Measurements from ENCODE around the gene MPZL1.

The MPZL1 gene

DNA sequence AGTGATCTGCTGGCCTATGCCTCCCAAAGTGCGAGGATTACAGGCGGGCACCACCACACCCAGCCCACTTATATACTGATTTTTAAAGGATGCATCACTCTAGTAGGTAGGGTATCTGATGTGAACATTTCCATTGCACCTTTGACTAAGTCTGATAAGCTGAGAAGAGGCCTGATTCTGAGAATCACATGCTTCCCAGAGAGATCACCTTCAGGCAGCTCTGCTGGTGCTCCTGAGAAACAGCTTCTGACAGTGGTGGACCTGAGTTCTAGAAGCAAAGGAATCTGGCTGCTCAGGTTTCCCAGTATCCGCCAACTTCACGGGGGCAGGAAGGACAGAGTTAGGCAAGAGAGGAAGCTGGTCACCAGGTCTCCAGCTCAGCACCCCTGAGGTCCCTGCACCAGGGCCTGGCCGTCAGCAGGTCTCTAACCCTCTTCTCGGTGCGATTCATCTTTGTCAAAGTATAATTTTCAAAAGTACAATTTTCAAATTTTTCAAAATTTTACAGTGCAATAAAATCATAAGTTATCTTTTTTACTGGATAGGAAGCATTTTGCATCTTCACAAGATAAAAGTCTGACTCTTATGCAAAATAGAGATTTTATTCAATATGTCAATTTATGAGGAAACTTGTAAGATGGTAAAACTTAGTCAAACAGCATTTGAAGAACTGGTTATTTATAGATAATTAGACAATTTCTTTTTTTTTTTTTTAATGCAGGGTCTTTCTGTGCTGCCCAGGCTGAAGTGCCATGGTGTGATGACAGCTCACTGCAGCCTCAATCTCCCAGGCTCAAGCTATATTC is 25.8 kb upstream of the MPZL1 start:
- DNase-seq: no peak

DNA sequence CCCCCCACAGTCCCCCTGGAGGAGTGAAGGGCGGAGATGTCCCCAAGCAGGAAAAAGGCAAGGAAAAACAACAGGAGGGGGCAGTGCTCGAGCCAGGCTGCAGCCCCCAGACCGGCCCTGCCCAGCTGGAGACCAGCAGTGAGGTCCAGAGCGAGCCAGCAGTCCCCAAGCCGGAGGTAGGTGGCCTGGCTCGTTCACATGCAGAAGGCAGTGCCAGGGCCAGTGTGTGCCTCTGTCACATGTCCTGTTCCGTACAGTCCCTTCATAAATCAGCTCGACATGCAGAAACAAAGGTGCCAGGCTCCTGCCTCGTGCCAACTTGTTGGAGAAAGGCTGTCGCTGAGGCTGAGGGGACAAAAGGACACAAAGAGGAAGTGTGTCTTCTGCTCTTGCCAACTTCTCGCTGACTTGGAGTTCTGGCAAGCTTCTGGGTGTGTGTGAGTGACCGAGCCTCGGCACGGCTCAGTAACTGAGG is 24.1 kb upstream of the MPZL1 start:
- no peak for DNase-seq

DNA sequence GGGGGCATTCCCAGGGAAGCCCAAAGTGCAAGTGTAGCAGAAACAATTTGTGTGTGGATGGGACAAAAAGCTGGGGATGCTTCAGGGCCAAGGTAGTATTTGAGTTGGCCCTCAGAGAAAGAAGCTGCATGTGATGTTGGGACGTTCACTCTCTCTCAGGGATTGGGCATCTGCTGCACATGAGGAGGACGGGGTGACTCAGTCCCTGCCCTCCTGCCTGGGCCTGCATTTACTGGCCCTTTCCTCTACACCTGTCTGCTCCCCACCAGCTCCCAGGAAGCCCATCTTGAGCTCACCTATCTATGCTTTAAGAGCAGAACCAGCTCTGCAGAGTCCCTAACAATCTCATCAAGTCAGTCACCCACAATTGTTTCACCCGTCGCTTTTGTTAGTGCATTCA is 23.5 kb upstream of the MPZL1 start:
- DNase-seq: no peak

DNA sequence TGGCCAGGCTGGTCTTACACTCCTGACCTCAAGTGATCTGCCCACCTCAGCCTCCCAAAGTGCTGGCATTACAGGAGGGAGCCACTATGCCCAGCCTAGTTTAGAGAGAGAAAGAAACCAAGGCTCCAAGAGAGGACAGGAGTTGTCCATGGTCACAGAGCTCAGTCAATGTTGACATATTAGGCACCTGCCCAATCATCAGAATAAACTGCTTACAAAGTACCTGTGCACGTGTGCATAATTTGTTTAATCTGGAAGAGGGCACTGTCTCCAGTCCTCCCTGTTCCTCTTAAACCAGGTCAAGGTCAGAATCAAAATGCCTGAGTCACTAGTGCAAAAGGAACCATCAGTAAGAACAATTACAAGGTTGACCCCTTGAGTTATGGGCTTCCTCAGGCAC is 20.3 kb upstream of the MPZL1 start:
- DNase-seq: no peak

DNA sequence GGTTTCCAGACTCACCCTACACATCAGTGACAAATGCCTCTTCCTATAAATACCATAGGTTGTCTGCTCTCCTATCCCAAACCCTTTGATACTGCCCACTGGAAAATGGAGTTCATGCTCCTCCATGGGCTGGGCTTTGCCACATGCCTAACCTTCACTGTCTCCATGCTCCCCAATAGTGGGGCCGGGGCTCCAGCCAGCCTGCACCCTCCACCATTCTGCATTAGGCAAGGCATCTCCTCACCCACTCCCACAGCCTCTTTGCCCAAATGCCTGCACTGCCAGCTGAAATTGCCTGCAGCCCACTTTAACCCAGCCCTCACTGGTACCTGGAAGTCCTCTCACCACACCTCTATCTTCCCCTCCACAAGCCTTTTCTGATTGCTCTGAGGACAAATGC is 18.2 kb upstream of the MPZL1 start:
- DNase-seq: no peak

DNA sequence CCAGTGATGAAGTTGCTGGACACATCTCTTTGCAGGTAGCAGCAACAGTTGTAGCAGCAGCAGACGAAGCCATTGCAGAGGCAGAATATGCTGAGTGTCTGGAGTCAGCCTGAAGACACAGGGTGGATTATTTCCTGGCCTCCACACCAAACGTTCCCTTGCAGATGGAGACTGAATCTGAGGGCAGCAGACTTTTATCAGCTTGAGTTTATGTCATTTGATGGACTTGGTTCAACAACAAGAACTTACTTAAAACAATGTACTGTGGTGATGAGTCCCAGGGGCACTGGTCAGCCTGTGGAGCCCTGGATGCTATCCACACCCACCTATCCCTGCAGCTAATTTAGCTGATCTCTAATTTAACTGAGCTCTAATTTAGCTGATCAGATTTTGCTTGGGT is 17.1 kb upstream of the MPZL1 start:
- DNase-seq: no peak

DNA sequence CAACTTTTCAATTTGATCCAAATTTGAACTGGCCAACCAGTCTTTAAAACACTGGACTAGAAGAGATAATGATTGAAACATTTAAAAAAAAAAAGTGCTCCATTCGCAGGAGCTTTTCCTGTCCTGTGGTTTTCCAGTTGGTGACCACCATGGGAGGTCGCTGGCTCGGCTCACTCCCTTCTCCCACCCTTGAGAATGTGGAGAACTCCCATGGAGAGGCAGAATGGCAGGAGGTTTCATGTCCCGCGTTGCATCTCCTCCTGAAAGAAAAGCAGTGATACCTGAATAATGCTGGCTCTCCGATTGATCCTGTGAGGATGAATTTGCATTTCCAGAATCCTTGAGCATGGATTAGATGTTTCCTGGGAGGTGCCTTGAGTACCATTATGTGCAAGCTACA is 16.5 kb upstream of the MPZL1 start:
- no peak for DNase-seq

DNA sequence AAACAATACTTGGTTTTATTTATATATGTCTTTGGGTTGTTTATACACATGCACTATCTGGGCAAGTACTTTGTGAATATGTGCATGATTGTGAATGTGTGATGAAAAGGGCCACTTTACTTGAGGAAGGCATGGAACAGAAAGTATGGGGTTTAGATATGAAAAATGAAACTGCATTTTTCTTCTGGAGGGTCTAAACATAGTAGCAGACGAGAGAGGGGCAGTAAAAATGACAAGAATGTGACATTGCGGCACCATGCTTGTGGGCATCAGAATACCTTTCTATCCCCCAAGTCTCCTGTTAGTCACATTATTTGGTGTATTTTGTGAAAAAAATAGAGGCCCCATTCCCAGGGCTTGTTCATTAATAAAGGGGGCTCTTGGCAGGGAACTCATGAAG is 15.4 kb upstream of the MPZL1 start:
- DNase-seq: no peak

DNA sequence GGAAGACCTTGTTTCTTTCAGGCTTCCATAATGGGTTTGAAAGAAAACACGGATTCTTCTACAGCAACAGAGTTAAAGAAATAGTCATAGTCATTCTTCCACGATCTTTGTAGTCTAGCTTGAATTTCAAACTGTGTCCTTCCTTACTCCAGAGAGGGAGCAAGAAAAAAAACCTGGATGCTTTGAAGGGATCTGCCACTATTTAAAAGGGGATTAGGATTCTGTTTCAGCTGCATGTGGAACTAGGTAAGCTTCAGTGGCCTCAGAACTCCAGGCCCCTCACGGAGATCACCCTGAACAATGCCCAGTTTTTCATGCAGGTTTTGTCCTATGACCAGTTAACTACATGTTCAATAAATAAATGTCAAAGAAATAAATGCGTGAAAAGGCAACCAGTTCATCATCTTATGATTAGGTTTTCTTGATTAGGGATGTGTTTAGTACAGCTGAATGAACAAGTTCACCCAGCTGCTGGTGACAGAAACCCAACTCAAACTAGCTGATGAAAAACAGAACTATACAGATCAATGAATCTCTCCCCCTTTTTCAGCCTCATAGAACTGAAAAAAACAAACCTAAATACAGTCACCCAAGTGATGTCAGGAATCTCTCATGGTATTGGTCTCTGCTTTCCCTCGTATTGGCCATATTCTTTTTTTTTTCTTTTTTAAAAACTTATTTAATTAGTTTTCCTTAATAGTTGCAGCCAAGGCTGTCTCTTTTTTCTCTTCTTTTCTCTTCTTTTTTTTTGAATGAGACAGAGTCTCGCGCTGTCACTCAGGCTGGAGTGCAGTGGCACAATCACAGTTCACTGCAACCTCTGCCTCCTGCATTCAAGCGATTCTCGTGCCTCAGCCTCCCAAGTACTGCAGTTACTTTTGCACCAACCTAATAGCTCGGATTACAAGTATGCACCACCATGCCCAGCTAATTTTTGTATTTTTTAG is 14.6 kb upstream of the MPZL1 start:
- no peak for DNase-seq

DNA sequence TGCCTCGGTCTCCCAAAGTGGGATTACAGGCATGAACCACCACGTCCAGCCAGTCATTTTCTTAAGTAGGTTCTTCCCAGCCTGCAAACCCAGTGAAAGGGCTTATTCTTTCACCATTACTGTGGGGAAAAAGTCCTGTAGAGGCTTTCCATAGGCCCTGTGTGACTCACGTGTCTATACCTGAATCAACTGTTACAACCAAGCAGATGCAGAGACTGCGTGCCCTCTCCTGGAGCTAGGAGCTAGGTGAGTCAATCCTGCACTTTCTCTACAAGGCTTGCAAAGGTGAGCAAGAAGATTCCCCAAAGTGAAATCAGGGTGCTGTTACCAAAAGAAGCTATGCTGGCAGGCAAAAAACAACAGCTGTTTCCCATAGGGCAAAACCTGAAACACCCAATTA is 13.8 kb upstream of the MPZL1 start:
- DNase-seq: no peak

DNA sequence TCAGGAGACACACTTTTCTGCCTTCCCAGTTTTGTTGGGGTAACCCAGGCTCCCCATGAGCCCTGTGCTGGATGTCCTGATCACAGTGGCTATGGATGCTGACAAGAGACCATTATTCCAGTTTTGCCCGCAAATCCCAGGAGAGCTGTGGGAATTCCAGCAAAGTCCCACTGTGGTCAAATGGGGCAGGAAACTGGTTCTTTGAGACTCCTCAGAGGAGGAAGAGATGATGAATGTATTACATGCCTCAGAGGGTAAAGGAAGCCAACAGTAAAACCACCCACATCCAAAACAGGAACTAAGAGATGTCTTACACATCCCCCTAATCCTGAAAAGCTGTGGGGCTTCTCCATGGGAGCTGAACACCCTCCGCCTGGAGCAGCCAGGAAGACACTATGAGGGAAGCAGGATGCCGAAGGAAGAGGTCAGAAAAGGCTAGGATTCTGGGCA is 12.8 kb upstream of the MPZL1 start:
- DNase-seq: peak in 1 of 2 donors; percentile 26

DNA sequence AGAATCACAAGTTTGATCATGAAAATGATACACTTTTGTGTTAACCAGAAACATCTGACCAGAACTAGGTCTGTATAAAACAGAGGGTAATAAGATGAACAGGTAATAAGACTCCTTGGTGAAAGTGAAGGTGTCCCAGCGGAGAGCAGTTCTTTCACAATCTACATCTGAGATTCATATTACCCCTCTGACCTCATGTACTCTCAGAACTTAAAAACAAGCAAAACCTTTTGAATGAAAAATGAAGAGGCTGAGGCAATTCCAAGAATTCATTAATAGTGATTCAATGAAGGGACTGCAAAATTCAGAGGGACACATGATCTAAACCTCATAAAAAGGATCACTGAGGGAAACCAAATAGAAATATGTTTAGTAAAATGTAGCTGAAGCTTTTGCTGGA is 10.9 kb upstream of the MPZL1 start:
- no peak for DNase-seq

DNA sequence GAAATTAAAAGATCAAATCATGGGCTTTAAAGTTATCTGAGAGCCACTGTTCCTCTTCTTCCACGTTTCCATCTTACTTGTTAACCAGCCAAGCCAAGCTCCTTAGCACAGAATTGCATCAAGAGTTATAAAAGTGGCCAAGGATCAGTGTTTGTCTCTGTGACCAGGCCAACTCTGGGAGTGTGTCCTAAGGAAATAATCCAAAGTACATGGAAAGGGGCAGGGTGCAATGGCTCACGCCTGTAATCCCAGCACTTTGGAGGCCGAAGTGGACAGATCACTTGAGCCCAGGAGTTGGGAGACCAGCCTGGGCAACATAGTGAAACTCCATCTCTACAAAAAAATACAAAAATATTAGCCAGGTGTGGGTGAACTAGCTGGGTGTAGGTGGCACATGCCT is 10.0 kb upstream of the MPZL1 start:
- DNase-seq: no peak

DNA sequence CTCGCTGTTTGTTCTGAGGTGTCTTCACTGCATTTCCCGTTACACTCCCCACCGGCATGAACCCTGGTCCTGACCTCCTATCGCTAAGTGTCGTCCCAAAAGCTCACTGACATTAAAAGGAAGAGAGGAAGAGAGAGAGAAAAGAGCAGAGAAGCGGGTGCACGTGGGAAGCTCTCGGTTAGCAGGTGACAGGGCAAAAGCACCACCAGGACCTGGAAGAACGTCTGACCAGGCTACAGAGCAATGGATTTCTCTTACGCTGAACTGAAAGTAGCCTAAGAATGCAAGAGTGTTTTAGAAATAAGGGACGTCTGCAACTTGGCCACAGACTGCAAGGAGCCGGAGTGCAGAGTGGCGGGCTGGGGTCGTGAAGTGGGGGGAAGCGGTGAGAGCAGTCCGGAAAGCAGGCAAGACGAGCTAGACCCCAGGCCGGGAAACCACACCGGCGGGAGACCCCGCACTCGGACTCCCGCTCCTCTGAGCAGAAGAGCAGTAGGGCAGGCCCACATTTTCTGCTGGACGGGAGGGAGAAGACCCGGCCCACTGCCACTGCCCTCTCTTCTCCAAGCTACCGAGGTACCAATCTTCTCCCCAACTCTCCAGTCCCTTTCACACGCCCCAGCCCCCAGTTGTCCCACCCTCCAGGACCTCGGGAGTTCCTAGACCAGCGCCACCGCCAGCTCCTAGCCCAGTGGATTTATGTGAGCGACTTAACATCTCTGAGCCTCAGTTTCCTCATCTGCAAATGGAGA is 8.3 kb upstream of the MPZL1 start:
- peak; percentile 27 to 40 for DNase-seq

DNA sequence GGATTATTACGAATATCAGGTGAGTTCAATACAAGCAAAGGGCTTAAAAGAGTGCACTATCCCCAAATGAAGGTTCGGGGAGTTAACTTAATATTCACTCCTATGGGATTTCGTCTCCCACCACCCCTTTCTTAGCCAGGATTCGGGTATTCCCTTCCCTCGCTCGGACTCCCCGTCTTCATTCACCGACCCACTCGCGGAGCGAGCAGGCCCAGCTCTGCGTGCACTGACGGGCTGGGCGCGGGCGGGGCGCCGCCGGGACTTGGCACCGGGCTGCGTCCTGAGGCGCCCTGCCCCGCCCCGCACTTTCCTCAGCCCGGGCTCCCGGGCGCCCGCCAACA is 7.7 kb upstream of the MPZL1 start:
- DNase-seq: no peak

DNA sequence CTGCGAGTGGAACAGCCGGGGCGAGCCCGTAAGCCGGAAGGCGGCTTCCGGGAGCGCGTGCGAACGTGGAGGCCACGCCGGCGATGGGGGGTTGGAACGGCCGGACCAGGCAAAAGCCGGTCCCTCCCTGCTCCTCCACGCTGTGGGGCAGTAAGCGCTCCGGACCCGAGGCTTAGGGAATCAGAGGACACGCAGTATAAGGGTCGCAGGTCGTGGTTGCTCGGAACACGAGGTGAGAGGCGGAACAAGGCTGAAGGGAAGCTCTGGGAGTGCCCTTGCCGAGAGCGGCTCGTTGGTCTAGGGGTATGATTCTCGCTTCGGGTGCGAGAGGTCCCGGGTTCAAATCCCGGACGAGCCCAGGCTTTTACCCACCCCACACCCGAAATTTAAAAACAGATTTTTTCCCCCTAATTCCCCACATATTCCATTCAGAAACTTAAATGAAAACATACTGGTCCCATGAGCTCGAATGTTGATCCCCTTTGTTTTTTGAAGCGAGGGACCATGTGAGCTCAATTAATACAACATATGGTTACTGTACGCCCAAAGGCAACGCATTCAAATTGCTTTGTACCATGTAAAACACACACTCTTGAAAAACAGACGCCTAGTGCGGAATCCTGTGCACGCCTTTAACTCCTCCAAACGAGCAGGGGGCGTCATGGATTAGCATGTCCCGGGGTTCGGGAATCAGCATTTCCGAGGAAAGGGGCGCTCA is 7.2 kb upstream of the MPZL1 start:
- DNase-seq: peak; percentile 80 to 94

DNA sequence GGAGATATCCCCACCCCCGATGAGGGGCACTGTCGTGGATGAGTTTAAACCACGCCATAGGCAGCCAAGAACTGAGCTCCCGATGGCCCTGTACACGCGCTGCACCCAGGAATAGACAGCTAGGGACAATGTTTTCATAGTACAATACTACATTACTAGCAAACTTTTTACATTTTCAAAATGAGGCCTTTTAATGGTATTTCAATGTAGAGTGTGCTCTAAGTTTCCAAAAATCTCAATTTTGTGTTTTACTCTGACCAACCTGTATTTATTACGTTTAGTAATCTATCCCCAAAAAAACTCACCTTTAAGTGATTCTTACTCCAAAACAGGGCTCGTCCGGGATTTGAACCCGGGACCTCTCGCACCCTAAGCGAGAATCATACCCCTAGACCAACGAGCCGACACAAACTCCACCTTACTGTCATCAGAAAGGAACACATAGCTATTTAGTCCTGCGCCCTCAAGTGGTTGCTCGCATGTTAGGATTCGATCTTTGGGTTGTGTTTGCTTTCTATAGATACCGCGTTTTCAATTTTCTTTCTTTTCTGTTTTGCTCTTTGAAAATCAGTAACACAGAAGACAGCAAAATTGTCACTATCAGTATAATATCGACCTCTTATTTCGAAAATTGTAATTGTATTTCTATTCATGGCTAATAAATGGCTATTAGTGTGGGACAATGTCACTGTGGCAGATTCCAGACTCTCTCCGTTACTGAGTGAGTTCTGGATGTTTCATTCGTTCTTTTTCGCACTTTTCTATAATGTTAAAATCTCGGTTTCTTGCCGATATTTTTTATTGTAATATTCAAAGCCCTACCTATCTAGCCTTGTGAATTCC is 6.4 kb upstream of the MPZL1 start:
- peak; percentile 72 to 89 for DNase-seq

DNA sequence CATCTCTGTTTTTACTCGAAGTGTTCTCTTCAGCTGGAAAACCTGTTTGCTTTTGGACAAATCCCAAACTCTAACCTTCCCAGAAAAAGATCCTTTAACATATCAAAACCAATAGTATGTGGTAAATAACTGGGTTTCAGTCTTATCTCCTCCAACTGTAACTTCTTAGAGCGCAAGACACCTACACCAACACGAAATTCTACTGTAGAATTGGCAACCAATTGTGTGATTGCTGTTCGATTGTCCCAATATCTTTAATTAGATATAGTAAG is 5.8 kb upstream of the MPZL1 start:
- no peak for DNase-seq

DNA sequence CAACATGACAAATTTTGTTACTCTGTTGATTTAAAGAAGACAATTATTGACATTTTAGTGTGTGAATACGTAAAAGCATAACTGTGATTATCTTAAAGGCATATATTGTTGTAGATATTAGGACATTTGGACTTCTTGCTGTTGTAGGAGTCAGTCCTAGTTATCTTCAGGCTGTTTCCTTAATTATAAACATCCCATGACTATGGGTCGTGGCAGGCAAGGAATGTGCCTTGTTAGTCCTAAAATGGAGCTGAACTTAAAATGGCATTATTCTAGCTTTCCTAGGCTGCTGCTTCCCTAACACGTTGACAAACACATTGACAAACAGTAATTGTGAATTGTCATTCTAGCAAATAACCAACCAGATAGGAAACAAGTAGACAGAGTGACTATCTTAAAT is 4.4 kb upstream of the MPZL1 start:
- DNase-seq: no peak

DNA sequence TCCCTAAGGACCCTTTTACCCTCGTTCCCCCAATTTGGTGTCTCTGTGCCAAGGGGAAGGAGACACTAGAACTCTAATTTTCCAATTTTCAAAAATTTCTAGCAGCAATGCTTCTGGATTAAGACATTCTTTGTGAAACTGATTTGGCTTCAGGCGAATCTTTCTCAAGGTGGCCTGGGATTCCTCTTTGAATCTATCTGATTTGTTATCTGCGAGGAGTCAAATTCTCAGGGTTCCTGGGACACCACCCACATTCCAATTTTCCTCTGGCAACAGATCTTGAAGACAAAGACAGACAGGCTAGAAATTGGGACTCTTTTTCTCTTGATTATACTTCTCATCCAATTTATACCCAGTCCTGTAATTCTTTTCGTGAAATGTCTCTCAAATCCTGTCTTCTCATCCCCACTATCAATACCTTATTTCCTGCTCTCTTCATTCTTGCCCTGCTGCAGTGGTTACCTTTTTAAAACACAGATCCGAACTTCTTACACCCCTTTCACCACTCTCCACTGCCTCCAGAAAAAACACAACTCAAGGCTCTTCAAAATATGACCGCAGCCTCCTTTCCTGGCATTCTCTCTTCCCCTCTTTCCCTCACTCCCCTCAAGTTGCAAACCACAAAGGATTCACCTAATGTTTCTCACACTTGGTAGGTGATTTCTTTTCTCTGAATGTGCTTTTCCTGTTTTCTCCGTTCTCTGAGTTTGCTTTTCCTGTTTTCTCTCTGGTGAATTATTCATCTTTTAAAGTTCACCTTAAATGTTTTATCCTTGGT is 2.7 kb upstream of the MPZL1 start:
- no peak for DNase-seq
